Uterine smooth muscle cell (primary cell): ENCODE measurements around the gene MMP2. TPM values are rescaled to one million over a fixed set of nuclear protein-coding genes. Genes with fewer than 3 reads are reported as not detected.

Source experiments
- total RNA-seq: library from RNA; depleted of rRNA; stranded (reverse); fragments of >200 nt; gene quantifications from 2 replicates; pipeline ENCODE4 v1.2.3, GENCODE V29; 2014

Gene MMP2
- total RNA-seq, result 657 and 1,958 TPM in 2 replicates

DNA sequence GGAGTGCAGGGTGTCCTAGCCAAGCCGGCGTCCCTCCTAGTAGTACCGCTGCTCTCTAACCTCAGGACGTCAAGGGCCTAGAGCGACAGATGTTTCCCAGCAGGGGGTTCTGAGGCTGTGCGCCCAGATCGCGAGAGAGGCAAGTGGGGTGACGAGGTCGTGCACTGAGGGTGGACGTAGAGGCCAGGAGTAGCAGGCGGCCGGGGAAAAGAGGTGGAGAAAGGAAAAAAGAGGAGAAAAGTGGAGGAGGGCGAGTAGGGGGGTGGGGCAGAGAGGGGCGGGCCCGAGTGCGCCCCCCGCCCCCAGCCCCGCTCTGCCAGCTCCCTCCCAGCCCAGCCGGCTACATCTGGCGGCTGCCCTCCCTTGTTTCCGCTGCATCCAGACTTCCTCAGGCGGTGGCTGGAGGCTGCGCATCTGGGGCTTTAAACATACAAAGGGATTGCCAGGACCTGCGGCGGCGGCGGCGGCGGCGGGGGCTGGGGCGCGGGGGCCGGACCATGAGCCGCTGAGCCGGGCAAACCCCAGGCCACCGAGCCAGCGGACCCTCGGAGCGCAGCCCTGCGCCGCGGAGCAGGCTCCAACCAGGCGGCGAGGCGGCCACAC, at the start of gene MMP2:
Gene MMP2 (plus strand): TSS at position 372 of the 603 bp plus-strand sequence. CDS start 282 bp downstream, outside the sequence.

DNA sequence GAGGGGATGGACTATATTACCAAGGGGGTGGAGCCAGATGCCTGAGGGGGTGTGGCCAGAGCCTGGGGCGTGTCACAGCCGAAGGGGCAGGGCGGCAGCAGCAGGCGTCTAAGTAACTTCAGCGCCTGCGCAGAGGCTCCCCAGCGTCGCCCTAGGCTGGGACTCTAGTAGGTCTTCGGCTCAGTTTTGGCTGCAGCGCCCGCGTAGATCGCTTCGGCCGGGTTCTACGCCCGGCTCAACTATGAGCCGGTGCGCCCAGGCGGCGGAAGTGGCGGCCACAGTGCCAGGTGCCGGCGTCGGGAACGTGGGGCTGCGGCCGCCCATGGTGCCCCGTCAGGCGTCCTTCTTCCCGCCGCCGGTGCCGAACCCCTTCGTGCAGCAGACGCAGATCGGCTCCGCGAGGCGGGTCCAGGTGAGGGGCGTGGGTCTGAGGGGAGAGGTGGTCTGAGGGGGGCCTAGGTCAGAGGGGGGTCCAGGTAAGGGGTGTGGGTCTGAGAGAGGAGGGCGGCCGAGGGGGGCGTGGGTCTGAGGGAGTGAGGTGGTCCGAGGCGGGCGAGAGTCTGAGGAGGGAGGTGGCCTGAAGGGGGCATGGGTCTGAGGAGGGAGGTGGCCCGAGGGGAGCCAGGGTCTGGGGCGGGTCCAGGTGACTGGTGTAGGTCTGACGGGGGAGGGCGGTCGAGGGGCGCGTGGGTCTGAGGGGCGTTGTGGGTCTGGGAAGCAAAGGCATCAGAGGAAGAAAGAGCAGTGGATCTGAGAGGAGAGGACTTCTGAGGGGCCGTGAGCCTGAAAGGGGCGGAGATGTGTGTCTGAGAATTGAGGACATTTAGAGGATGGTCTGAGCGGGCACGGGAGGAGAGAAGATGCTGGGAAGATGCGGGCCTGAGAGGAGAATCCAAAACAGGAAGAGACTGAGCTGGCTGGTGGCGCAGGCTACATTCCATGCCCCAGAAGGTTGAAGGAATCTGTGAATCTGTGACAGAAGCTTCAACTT, 30.2 kb downstream of the MMP2 start, which contains the start of gene LPCAT2:
Gene LPCAT2 (plus strand): TSS at position 132 of the 991 bp plus-strand sequence. CDS start 110 bp downstream, at position 242.

Other genes with a start within 250 kb of the MMP2 start
- gene IRX6, start 155.0 kb upstream of the MMP2 start, total RNA-seq, result not detected in 2 replicates
- gene LPCAT2, start 29.9 kb downstream of the MMP2 start, total RNA-seq, result 18.5 and 28.1 TPM in 2 replicates
- gene CAPNS2, start 87.5 kb downstream of the MMP2 start, total RNA-seq, result 0.66 and 0.87 TPM in 2 replicates
- not detected in 2 replicates for gene SLC6A2, start 176.8 kb downstream of the MMP2 start, total RNA-seq